ENCODE measurements around the gene KRT35.
A peak's percentile ranks its signal among the peaks of the same experiment; 100 is the strongest.

The KRT35 gene

GRCh38 chr17:41481036-41481435 lies at the start of gene KRT35:
TSS of gene KRT35 (minus strand) at chr17:41481151. CDS start at chr17:41481097, 54 bp downstream.
- DNase-seq: no peak

DNA sequence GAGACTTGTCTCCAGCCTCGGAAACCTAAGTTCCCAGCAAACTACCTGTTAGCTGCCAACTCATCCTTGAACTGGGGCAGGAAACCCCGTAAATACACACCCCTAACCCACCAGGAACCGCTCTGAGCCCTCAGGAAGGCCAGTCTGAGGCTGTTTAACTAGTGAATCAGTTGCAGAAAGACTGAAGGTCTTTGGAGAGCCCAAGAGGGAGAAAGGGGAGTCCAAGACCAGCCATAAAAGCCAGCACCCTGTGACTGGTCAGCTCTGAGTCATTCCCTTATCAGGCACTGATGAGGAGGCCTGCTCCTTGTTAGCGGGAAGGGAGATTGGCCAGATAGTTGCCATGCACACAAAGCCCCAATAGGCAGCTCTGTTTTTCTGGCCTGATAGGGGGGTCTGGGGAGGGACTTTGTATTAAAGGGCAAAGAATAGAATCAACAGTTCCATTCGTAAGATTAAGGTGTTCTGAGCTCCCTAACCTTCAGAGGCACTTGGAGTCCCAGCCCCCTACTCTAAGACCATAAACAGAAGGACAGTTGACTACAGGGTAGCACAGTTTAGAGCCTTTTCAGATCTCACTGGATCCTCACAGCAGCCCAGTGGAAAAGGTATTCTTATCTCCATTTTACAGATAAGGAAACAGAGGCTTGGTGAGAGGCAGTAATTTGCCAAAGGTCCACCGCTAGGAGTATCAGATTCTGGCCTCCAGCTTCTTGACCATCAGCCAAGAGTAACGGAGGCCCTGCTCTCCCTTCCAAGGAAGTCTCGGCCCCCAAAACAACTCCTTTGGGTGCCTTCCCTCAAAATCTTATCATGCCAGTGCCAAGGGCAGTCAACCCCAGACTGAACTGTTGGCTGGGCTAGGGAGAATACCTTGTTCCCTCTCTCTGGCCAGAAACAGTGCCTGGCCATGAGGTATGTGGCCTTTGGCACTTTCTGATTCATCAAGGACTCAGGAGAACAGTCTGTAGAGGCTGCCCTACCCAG lies 49.4 kb upstream of the KRT35 start:
- DNase-seq: no peak

- DNase-seq: no peak
These were observed 48.6 kb upstream of the KRT35 start for GRCh38 chr17:41529491-41529915.

- no peak for DNase-seq
These were observed 48.0 kb upstream of the KRT35 start for GRCh38 chr17:41528959-41529353.

DNA sequence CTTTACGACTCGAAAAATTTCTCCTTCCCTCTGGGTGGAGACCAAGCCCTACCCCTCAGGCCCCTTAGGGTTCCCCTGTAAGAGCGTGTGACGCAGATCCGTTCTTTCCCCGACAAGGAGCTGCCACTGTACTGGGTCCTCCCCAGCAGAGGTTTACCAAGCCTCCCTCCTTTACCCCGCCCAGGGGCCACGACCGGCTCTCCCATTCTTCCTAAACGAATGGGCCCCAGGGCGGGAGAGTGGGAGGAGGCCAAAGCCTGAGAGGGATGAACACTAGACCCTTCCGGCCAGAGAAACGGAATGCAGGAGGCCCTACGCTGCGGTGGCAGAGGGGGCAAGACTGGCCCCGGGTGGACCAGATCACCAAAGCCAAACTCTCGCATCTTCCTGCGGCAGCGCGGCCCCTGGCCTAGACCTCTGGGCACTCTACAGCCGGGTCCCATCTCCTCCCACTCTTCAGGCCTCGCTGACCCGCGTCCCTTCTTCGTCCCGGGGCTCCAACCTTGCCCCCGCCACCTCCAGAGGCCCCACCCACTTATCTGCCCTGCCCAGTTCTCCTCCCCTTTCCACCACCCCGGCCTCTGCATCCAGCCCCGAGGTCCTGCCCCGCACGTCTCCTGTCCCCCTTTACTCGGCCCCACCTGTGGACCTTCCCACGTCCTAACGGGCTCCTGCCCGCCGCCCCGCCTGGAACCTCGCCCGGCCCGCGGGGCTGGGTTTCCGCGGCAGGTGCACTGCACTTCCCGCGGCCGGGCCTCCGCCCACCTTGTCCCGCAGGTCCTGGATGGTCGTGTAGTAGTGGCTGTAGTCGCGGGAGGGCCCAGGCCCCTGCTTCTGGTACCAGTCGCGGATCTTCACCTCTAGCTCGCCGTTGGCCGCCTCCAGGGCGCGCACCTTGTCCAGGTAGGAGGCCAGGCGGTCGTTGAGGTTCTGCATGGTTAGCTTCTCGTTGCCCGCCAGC lies 46.4 kb upstream of the KRT35 start:
- no peak for DNase-seq

DNA sequence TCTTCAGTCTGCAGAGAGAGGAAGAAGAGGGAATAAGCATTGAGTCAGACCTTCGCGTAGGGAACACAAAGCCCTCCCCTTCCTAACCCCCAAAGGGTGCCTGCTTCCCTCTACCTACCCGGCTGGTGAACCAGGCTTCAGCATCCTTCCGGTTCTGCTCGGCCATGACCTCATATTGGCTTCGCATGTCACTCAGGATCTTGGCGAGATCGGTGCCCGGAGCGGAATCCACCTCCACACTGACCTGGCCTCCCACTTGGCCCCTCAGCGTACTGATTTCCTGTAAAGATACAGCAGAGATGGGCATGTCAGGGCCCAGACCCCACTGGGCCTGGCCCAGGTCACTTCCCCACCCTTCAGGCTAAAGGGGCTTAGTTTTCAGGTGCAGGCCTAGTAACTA lies 43.3 kb upstream of the KRT35 start:
- DNase-seq: no peak

DNA sequence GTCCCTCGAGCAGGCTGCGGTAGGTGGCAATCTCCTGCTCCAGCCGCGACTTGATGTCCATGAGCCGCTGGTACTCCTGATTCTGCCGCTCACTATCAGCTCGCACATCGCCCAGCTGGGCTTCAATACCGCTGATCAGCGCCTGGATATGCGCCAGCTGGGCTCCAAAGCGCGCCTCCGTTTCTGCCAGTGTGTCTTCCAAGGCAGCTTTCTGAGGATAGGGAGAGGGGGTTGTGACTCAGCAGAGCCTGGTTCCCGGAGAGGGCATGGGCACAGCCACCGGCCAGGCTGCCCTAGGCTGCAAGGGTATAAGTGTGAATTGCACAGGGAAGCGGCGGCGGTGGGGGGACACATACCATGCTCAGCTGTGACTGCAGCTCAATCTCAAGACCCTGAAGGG lies 42.8 kb upstream of the KRT35 start:
- DNase-seq: no peak

- no peak for DNase-seq
These were observed 42.3 kb upstream of the KRT35 start for GRCh38 chr17:41523225-41523593.

GRCh38 chr17:41522301-41523224 lies 41.6 kb upstream of the KRT35 start:
- DNase-seq: no peak

GRCh38 chr17:41521574-41522261 lies 40.8 kb upstream of the KRT35 start:
- no peak for DNase-seq

- no peak for DNase-seq
These were observed 40.0 kb upstream of the KRT35 start for GRCh38 chr17:41520821-41521521.

DNA sequence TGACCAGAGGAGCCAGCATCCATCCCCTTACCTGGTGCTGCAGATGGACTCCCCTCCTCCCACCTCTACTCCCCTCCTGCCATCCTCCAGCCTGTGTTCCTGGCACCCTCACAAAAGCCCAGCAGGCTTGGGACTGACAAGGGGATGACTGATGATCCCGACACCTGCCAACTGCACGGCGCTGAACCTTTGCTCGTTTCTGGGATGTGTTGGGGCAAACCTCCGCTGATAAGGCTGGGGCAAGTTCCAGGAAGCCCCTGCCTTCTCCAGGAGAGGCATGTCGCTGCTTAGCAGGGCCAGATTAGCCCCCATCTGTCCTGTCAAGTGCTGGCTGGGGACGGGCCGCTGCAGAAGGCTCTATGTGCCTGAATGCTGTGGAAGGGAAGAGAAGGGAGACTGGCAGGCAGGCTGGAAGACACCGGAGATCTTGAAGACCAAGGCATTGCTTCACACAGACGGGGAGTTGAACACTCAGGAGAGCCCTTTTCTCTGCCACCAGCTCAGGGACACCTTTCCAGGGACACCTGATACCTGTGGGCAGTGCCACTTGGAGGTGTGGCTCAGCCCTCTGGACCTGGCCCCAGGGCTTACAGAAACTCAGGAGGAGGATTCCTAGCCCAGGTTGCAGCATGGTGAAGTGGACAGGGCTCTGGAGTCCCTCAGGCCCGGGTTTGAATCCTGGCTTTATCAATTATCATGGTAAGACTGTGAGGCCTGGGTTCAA lies 38.7 kb upstream of the KRT35 start:
- DNase-seq: no peak

DNA sequence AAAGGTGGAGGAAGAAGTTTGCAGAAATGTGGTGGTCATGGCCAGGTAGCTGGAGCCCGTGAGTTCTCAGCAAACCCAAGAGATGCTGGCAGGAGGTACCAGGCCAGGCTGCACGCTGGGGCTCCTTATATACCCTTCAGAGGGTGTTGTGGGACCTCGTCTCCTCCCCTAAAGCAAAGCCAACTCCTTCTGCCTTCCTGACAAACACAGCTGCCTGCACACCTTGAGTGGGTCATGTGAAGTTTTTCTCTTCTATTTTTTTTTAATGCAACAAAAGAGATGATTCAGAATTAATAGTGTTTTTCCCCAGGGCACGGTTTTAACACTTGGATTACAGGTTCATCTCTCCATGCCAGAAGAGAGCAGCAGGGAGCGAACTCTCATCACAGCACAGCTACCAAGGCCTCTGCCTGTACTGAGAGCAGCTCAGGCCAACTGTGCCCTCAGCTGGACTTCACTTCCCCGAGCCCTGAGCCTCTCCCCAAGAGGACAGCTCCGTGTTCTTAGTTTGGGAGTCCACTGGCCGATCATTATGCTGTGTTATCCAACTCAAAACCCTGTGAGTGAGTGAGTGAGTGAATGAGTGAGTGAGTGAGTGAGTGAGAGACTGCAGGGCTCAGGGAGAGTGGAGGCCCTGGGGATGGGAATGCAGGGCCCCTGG lies 38.0 kb upstream of the KRT35 start, which contains the start of gene KRT15:
KRT15 (minus strand) TSS at position 102 of the 661 bp plus-strand sequence; CDS start at position 39, 63 bp downstream.
- no peak for DNase-seq

GRCh38 chr17:41518031-41518430 lies 37.1 kb upstream of the KRT35 start:
- DNase-seq: no peak

GRCh38 chr17:41516830-41517283 lies 35.9 kb upstream of the KRT35 start:
- DNase-seq: no peak

DNA sequence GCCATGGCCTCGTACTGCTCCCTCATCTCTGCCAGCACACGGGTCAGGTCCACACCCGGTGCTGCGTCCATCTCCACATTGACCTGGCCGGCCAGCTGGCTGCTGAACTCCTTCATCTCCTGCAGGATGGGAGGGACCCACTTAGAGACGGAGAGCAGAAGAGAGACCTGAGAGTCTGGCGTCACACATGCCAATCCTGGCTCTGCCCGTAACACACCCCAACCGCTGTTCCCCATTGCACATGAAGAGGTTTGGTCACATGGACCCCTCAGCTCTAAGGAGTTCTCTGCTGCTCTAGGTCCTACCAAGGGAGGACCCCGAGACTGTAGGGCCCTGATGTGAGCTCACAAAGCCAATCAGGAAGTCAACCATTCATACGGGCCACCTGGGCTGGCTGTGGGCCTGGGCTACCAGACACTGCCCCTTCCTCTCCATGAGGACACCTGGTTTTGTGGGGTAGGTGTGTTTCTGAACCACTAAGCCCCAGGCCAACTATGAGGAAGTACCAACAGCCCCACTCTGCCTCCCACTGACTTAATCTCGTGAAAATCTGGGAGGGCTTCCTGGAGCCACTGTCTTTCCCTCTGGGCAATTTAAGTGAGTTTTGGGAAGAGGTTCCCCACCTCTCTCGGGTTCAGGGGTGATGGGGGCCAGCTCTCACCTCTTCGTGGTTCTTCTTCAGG lies 35.3 kb upstream of the KRT35 start:
- DNase-seq: no peak

DNA sequence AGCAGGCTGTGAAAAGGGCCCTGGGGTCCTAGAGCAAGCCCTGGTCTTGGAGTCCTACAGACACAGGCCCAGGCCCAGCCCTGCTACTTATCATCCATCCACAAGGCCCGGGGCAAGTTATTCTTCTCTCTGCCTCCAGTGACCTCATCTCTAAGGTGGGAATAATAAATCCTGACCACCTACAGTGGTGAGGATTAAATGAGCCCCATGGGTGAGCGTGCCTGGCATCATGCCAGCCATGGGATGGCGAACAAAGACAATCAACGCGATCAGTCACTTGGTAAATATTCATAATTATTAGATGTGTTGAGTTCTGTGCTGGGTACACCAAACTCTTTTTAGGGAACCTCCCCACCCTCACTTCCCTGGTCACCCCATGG lies 32.2 kb upstream of the KRT35 start:
- no peak for DNase-seq

DNA sequence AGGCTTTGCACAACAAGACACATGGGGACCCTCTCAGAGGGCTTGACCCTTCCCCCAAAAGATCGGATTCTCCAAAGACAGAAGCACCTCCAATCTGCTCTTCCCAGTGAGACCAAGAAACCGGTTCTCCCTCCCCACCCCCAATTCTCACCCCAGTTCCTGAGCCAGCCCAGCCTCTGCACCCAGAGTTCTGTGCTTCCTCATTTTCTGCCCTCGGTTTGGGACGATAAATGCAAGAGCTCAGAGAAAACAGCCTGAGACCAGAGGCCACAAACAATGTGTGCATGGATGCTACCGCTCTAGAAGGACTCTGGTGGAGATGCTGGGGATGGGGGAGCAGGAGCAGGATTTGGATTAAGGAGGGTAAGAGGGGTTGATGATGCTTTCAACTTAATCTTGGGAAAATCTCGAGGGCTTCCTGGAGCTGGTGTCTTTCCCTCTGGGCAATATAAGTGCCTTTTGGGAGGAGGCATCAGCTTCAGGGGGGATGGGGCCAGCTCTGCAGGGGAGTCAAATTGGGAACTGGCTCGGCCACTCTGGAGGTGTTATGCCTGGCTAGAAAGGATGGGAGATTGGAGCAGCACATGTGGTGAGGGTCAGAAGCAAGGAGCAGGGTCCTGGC lies 31.7 kb upstream of the KRT35 start:
- peak in 1 of 2 donors; percentile 9 for DNase-seq

Measured in CD4-positive, alpha-beta T cell treated with Interleukin-1 beta for 1 hour (primary cell).